HCT116 (cell line): ENCODE measurements around the gene NOL4L. TPM values are rescaled to one million over a fixed set of nuclear protein-coding genes. Genes with fewer than 3 reads are reported as not detected.

ENCODE experiments used
- ATAC-seq: fragments of 200-7000 bp; cut with Tn5 transposase; 2 replicates; pipeline ENCODE4 v1.9.1; 2020; ENCODE audit warnings: mild to moderate bottlenecking, moderate library complexity
- BruUV-seq: library from RNA; stranded (reverse); fragments of 400-500 nt; replicated peaks from 2 replicates; lab custom pipeline; 2021; lab: Mats Ljungman, UMichigan
- CTCF ChIA-PET: fragments of 300-600 bp; sonication (Branson Sonifier 250); formaldehyde crosslinking; loops from one replicate; lab custom pipeline; 2021; ENCODE audit warnings: antibody characterized with exemption; lab: Charles Lee
- POLR2A ChIA-PET: fragments of 300-600, 350-600 bp; sonication (Branson Sonifier 250); formaldehyde crosslinking; loops from one replicate; lab custom pipeline; 2021; ENCODE audit warnings: antibody characterized with exemption; lab: Charles Lee
- RAD21 ChIA-PET, 2 experiments: fragments of 300-600 bp; sonication (Branson Sonifier 250); formaldehyde crosslinking; loops; one replicate each; lab custom pipeline; 2023; ENCODE audit warnings: low total read pairs in 2 of 2; ENCODE audit not compliant: uncharacterized antibody in 2 of 2, unreplicated experiment in 2 of 2, low non-redundant PET in 1 of 2; lab: Charles Lee
- DNase-seq: peaks from one replicate; pipeline ENCODE4 v3.0.0-alpha.2; 2010; ENCODE audit warnings: low read depth, low spot score
- H2AFZ ChIP-seq: fragments of 200-600 bp; shearing (Covaris generic), sonication (generic); 2 replicates; pipeline ENCODE4 v1.6.1; 2017; ENCODE audit warnings: low read depth, mixed run types, mixed read lengths, antibody characterized with exemption, low read length; ENCODE audit not compliant: poor library complexity, severe bottlenecking
- H3K27ac ChIP-seq: 2 replicates; pipeline ENCODE4 v1.5.1; 2012; ENCODE audit warnings: low read depth, low read length
- H3K27me3 ChIP-seq: fragments of 200-600 bp; sonication (generic); 2 replicates; pipeline ENCODE4 v1.6.1; 2016; ENCODE audit warnings: mixed run types, low read length, mixed read lengths; ENCODE audit not compliant: insufficient read depth
- H3K36me3 ChIP-seq, 2 experiments: fragments of 200-500 bp in 1 of 2; fragments of 200-600 bp in 1 of 2; sonication (Bioruptor generic) in 1 of 2; sonication (generic) in 1 of 2; 2 replicates each; pipeline versions ENCODE4 v1.5.1 to v1.6.1; 2014 to 2016; ENCODE audit warnings: low read length in 2 of 2, inconsistent platforms in 1 of 2, mixed read lengths in 1 of 2, mixed run types in 1 of 2; ENCODE audit not compliant: insufficient read depth in 2 of 2, control insufficient read depth in 1 of 2
- H3K4me1 ChIP-seq, 2 experiments: fragments of 200-600 bp in 1 of 2; sonication (generic) in 1 of 2; 2 replicates each; pipeline versions ENCODE4 v1.5.1 to v1.6.1; 2012 to 2017; ENCODE audit warnings: low read length in 2 of 2, inconsistent platforms in 1 of 2, mild to moderate bottlenecking in 1 of 2, mixed read lengths in 1 of 2, mixed run types in 1 of 2, moderate library complexity in 1 of 2; ENCODE audit not compliant: insufficient read depth in 2 of 2, control insufficient read depth in 1 of 2
- H3K4me2 ChIP-seq: fragments of 200-600 bp; sonication (generic); 2 replicates; pipeline ENCODE4 v1.6.1; 2017; ENCODE audit warnings: mixed run types, low read length, mixed read lengths
- H3K4me3 ChIP-seq, 2 experiments: fragments of 200-600 bp in 1 of 2; sonication (generic) in 1 of 2; replicated peaks in 1 of 2; 2 replicates each; pipeline ENCODE4 v1.5.1; 2011 to 2016; ENCODE audit warnings: low read length in 2 of 2, control low read depth in 1 of 2, low read depth in 1 of 2, mild to moderate bottlenecking in 1 of 2, mixed read lengths in 1 of 2, mixed run types in 1 of 2
- H3K79me2 ChIP-seq: fragments of 200-600 bp; sonication (generic); 2 replicates; pipeline ENCODE4 v1.6.1; 2017; ENCODE audit warnings: mild to moderate bottlenecking, mixed run types, low read length, moderate library complexity, mixed read lengths; ENCODE audit not compliant: insufficient read depth
- H3K9ac ChIP-seq: fragments of 200-600 bp; sonication (generic); 2 replicates; pipeline ENCODE4 v1.6.1; 2016; ENCODE audit warnings: low read length, mixed read lengths
- H3K9me2 ChIP-seq: fragments of 200-600 bp; sonication (generic), shearing (Covaris generic); 2 replicates; pipeline ENCODE4 v1.6.1; 2017; ENCODE audit warnings: mixed run types, mild to moderate bottlenecking, moderate library complexity; ENCODE audit not compliant: insufficient read depth
- H3K9me3 ChIP-seq, 2 experiments: fragments of 200-500 bp in 1 of 2; fragments of 200-600 bp in 1 of 2; sonication (Bioruptor generic) in 1 of 2; sonication (generic) in 1 of 2; 2 replicates each; pipeline ENCODE4 v1.6.1; 2014 to 2017; ENCODE audit warnings: low read length in 2 of 2, mixed read lengths in 2 of 2, inconsistent platforms in 1 of 2, low read depth in 1 of 2, mild to moderate bottlenecking in 1 of 2, mixed run types in 1 of 2, moderate library complexity in 1 of 2; ENCODE audit not compliant: control insufficient read depth in 1 of 2, insufficient read depth in 1 of 2
- H4K20me1 ChIP-seq: fragments of 200-600 bp; sonication (generic), shearing (Covaris generic); 2 replicates; pipeline ENCODE4 v1.6.1; 2017; ENCODE audit warnings: mixed run types, mild to moderate bottlenecking, moderate library complexity; ENCODE audit not compliant: insufficient read depth
- ATF3 ChIP-seq: IDR thresholded peaks from 2 replicates; pipeline ENCODE4 v1.6.1; 2012
- CBX3 ChIP-seq: IDR thresholded peaks from 2 replicates; pipeline ENCODE4 v1.6.1; 2012; ENCODE audit warnings: low read depth
- CTCF ChIP-seq, 3 experiments: fragments of 200-600 bp in 1 of 3; sonication (generic) in 1 of 3; IDR thresholded peaks in 2 of 3; conservative IDR thresholded peaks in 1 of 3; 2 replicates each; pipeline ENCODE4 v1.5.1; 2012 to 2017; ENCODE audit warnings: low read depth in 2 of 3, low read length in 2 of 3, antibody characterized with exemption in 1 of 3, borderline replicate concordance in 1 of 3, control low read depth in 1 of 3, mild to moderate bottlenecking in 1 of 3, mixed read lengths in 1 of 3, mixed run types in 1 of 3, moderate library complexity in 1 of 3; ENCODE audit not compliant: insufficient read depth in 1 of 3
- EZH2 ChIP-seq: fragments of 200-600 bp; sonication (generic); IDR thresholded peaks from 2 replicates; pipeline ENCODE4 v1.6.1; 2017; ENCODE audit warnings: antibody characterized with exemption, mixed run types
- EZH2phosphoT487 ChIP-seq: fragments of 200-600 bp; IDR thresholded peaks from 2 replicates; pipeline ENCODE4 v1.6.1; 2018; ENCODE audit warnings: antibody characterized with exemption, borderline replicate concordance
- FOSL1 ChIP-seq: IDR thresholded peaks from 2 replicates; pipeline ENCODE4 v1.6.1; 2012; ENCODE audit warnings: low read depth
- MAX ChIP-seq: IDR thresholded peaks from 2 replicates; pipeline ENCODE4 v1.6.1; 2012
- RAD21 ChIP-seq: IDR thresholded peaks from 2 replicates; pipeline ENCODE4 v1.6.1; 2012; ENCODE audit warnings: low read depth, mild to moderate bottlenecking
- SP1 ChIP-seq: IDR thresholded peaks from 2 replicates; pipeline ENCODE4 v1.6.1; 2012; ENCODE audit warnings: low read depth
- SRF ChIP-seq: IDR thresholded peaks from 2 replicates; pipeline ENCODE4 v1.6.1; 2012; ENCODE audit warnings: low read depth
- ZBTB33 ChIP-seq: IDR thresholded peaks from 2 replicates; pipeline ENCODE4 v1.6.1; 2011; ENCODE audit warnings: mild to moderate bottlenecking, low read length, moderate library complexity; ENCODE audit not compliant: insufficient replicate concordance; ENCODE audit errors: extremely low read depth
- intact Hi-C: fragments of 100-400 bp; cut with micrococcal nuclease; formaldehyde crosslinking; loops from 2 replicates; pipeline ENCODE4 v1.10.0; 2022
- total RNA-seq: library from RNA; stranded (reverse); gene quantifications from one replicate; pipeline ENCODE4 v1.2.1, GENCODE V29; 2021; ENCODE audit not compliant: unreplicated experiment

The NOL4L gene
- total RNA-seq, 1 experiment from 2014 or later: 5.9 TPM

GRCh38 chr20:32434434-32434833 lies 150.7 kb downstream of the NOL4L start:
- DNase-seq (no peak), ATAC-seq (no peak)
- Histone ChIP-seq H3K9me3 (no peaks in the 10 kb centered on the region), H3K27ac (no peak overlapping the region), H3K4me3 (no peak overlapping the region), H3K9me2 (no peaks in the 10 kb centered on the region), H3K4me1 (no peaks in the 10 kb centered on the region), H3K36me3 (peaks cover 43 to 62% of the 10 kb centered on the region in 2 experiments), H4K20me1 (no peaks in the 10 kb centered on the region), H3K4me2 (no peak overlapping the region), H2AFZ (no peak overlapping the region), H3K9ac (no peak overlapping the region), H3K27me3 (no peaks in the 10 kb centered on the region), H3K79me2 (no peaks in the 10 kb centered on the region; the same call in 1 of the 2 replicates)
- CTCF ChIA-PET: no interaction called here
- intact Hi-C loops: no loop called here
- POLR2A ChIA-PET: no interaction called here
- TF ChIP-seq ZBTB33 (no peak), CBX3 (no peak), EZH2phosphoT487 (no peak), EZH2 (no peak), CTCF (IDR thresholded peaks at IDR 0.05 in 2 of 3, conservative IDR thresholded peaks at IDR 0.05 in 1 of 3; ENCODE audit: borderline replicate concordance in 1 of 3, insufficient read depth in 1 of 3, low read depth in 2 of 3, low read length in 2 of 3) (no peak), ATF3 (no peak), FOSL1 (no peak), SRF (no peak), SP1 (no peak), MAX (no peak), RAD21 (no peak)
- BruUV-seq: no TSS peak
- RAD21 ChIA-PET: no interaction called here
